CD4-positive, alpha-beta T cell treated with Interleukin-17A for 1 hour (primary cell): ENCODE data around the gene ERMARD.

Experiments used
- DNase-seq: peaks from one replicate; pipeline ENCODE4 v3.0.0-alpha.2; 2020

Gene ERMARD

GRCh38 chr6:169783971-169784820 is 32.8 kb downstream of the ERMARD start:
- no peak for DNase-seq

DNA sequence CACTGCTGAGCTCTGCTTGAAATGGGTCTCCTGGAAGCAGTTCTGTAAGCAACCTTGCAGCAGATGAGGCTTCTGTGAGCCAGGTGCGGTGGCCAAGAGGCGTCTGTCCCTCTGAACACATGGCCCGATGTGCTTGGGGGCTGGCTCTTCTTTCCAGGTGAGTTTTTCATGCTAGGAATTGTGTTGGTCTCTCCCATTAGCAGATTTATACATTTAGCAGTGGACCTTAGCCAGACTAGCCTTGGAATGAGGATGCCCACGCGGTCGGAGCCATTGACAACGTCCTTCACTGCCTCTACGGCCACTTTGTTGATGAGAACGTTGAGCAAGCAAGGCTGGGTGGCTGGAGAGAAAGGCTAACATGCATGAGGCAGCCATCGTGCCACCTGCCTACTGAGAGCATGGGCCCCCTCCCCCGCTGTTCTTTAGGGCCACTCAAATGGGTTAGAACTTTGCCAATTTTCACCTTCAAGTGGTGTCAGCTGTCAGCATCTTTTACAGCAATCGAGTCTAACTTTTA is 33.5 kb downstream of the ERMARD start:
- no peak for DNase-seq

DNA sequence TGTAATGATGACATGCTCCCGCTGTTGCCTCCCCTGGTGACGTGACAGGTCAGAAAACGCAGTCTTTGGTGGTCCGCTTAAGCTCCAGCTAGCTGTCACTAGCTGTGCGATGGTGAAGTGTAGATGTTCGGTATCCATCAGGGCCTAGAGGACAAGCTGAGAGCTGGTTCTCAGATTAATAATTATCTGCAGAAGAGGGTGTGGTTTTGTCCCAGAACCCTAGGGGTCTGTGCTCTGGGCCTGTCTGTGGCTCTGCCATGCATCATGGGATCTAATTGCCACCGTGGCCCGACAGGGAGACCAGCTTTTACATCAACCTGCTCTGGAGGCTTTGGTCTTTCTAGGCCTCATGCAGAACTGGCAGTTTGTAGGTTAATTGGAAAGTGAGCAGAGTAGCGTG is 34.1 kb downstream of the ERMARD start:
- DNase-seq: no peak

DNA sequence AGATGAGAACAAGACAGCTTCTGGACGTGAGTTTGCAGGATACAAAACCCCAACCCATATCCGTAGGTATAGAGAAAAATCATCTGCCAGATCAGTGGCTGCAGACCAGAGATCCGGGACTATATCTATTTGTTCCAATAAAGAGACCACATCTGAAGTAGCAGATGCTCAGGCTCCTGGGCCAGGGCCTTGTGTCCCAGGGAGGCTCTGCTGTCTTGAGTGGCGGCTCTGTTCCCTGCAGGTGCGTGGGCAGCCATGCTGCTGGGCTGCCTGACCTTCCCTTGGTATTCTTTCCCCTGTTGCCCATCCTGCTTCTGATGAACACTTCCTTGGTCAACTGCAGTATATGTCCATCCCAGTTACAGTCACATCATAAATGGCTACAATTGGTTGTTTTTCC is 34.9 kb downstream of the ERMARD start:
- DNase-seq: no peak

DNA sequence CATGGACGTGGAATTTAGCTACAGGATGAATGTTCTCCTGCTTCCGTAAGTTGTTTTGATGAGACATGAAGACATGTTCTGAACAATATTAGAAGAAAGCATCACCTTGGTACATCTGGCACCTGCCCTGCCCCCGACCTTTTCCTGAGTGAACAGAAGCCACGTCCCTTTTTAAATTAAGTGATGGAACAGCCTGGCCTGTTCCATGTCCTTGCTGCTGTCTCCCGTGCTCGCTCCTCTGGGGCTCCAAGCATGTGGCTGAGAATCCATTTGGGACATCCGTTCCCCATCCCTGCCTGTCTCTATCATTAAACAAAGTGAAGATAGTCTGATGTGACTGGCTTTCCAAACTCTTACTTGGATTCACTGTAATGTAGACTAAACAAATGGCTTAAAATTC is 36.4 kb downstream of the ERMARD start:
- DNase-seq: no peak

DNA sequence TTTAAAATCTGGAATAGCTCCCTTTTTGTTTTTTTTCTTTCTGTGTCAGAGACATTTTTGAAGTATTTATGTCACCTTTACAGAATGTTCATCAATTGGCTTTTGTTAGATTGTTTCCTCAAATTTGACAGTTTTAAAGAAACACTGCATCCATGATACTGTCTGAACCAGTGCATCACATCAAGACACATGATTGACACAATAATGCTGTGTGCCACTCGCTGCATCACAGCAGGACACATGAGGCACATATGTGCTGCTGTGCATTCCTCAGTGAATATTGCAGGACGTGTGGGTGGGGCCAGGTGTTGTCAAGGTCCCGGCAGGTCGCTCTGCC is 37.4 kb downstream of the ERMARD start:
- no peak for DNase-seq

- no peak for DNase-seq
These were observed 37.9 kb downstream of the ERMARD start for GRCh38 chr6:169789146-169789943.

GRCh38 chr6:169789944-169790927 is 38.8 kb downstream of the ERMARD start:
- DNase-seq: peak; percentile 73

DNA sequence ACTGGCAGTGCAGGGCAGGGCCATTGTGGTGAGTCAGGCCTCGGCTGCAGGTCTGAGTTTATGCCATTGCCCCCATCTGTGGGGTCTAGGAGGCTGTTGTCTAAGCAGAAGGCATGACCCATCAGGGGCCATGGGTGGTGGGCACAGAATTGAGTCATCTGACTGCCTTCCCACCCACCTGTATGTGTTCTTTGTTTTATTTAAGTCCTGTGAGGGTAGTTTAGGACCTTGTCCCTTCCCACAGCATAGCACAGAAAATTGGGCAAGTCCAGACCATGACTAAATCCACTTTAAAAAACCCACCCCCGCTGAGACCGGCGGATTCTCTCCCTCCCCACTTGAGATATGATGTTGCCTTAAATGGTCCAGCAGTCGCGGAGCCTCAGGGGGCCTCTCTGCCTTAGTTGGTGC is 40.3 kb downstream of the ERMARD start:
- DNase-seq: no peak

DNA sequence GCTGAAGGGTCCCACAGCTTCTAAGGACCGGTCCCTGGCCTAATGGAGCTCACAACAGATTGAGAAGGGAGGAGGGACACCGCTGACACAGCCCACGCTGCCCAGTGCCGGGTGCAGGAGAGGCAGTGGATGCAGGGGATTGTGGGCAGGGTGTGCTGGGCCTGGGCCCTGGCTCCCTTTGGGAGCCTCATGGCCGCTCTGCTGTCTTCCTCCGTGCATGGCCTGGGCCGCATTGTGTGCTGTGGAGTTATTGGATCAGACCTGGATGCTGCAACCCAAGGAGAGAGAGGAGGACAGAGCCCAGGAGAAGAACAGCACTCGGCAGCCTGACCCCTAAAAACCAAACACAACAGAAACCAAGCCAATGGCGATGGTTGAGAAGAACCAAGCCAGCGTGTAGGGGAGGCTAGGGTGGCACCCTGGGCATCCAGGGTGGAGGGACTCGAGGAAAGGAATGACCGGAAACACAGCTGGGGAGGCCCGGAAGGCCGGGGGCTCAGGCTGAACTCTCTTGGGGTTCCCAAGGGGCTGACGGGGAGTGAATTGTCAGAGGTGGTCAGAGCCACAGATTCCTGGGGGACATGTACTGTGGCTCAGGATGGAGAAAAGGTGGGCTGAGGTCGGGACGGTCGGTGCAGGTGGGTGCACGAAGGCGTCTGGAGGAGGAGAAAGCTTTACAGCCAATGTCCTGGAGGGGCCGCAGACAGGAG is 41.0 kb downstream of the ERMARD start:
- no peak for DNase-seq

DNA sequence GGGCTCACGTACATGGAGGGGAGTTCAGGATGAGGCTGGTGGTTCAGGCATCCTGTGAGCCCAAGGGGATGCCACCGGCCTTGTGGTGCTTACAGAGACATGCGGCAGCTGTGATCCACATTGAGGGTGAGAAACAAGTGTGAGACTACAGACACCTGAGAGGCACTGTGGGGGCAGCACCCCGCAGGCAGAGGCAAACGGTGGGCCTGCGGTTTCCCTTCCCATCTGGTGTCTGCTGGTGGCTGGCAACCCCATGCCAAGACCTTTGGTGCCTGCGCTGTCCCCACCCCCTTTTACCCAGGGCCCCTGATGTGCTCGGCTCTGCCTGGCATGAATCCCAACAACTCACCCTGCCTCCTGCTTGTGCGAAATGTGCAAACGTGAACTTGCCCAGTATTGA is 42.0 kb downstream of the ERMARD start:
- DNase-seq: no peak

- DNase-seq: no peak
These were observed 43.1 kb downstream of the ERMARD start for GRCh38 chr6:169794317-169795055.

DNA sequence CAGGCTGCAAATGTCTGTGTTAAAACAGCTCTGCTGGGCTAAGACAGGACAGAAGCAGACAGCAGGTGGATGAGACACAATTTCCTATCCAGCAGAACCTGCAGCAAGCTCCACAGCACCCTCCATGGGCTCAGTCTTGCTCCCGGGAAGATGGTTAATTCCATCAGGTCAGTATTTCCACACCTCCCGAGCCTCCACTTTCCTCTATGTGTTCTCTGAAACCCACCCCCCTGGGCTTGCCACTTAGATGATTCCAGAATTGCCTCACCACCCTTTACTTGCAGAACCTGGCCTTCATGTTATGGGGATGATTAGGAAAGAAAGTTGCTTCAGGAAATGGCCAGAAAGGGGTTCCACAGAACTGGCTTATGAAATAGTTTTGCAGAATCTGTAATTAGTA is 43.8 kb downstream of the ERMARD start:
- DNase-seq: no peak

GRCh38 chr6:169798764-169799473 is 47.5 kb downstream of the ERMARD start:
- no peak for DNase-seq

GRCh38 chr6:169799474-169799926 is 48.1 kb downstream of the ERMARD start:
- no peak for DNase-seq

- DNase-seq: no peak
These were observed 48.8 kb downstream of the ERMARD start for GRCh38 chr6:169800116-169800667.

DNA sequence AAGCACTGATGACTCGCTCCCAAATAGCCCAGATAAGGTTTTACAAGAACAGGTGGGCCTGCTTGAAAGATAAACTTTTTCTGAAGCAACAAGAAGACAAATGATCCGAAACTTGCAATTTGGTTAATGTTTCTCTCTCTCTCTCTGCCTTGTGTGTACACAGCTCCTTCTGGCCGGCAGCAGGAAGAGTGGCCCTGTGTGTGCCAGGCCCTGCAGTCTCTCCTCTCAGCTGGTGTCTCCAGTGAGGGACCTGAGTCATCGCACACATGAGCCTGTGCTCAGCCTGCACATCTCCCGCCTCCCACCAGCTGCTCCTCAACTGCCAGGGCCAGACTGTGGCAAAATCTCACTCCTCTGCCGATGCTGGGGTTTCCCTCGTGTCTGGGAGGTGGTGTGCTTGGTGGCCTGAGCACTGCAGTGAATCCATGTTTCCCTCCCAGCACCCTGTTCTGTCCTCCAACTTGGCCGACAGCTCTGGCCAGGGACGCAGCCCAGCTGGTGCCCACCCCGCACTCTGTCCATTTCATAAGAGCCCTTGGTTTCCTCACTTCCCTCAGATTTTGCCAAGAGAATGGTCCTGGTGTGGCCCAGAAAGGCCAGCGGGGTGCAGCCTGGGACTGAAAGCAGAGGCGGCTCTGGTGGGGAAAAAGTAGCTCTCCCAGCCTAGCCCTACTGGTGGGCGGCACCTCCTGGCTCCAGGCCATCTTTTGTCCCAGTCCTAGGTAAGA is 49.4 kb downstream of the ERMARD start:
- no peak for DNase-seq

GRCh38 chr6:169801396-169802160 is 50.2 kb downstream of the ERMARD start:
- no peak for DNase-seq

DNA sequence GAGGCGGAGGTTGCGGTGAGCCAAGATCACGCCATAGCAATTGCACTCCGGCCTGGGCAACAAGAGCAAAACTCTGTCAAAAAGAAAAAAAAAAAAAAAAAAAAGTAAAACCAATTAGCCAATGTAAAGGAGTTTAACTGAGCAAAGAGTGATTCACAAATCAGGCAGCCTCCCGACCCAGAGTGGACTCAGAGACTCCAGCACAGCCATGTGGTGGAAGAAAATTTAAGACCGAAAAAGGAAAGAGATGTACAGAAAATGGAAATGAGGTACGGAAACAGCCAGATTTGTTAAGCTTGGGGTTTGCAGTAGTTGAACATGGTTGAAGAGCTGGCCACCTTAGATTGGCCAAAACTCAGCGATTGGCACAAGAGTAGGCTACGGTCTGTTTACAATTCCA is 51.4 kb downstream of the ERMARD start:
- DNase-seq: no peak
